Activated CD8-positive, alpha-beta memory T cell treated with anti-CD3 and anti-CD28 coated beads, Interleukin-2, amount 50 U/mL, for 4 hours (primary cell): ENCODE measurements around the gene NLN.
"Not testable (repeated sequence)": the region's sequence is repeated elsewhere in the genome, so short reads cannot be mapped to it uniquely, and the experiment has no call there.

ENCODE experiments used
- DNase-seq: peaks from one replicate; pipeline ENCODE4 v3.0.0-alpha.2; 2020

Gene NLN

GRCh38 chr5:65721720-65722574 lies at the start of gene NLN, which contains the start of gene SGTB:
TSS of gene NLN (plus strand) at chr5:65722205. CDS start at chr5:65722374, 169 bp downstream.
TSS of gene SGTB (minus strand) at chr5:65722109. CDS start at chr5:65720807, 1,302 bp downstream.
- DNase-seq, result peak; percentile 88

- DNase-seq, result no peak
Observed at GRCh38 chr5:65672796-65673195, 49.2 kb upstream of the NLN start.

GRCh38 chr5:65674749-65675148 lies 47.3 kb upstream of the NLN start:
- no peak for DNase-seq

- DNase-seq, result not testable (repeated sequence)
Observed at GRCh38 chr5:65676056-65676455, 45.9 kb upstream of the NLN start.

GRCh38 chr5:65682148-65682547 lies 39.9 kb upstream of the NLN start:
- DNase-seq, result no peak

- no peak for DNase-seq
Observed at GRCh38 chr5:65693121-65693520, 28.9 kb upstream of the NLN start.

GRCh38 chr5:65695162-65695755 lies 26.7 kb upstream of the NLN start:
- DNase-seq, result no peak

- DNase-seq, result no peak
Observed at GRCh38 chr5:65695896-65696295, 26.1 kb upstream of the NLN start.

- no peak for DNase-seq
Observed at GRCh38 chr5:65696892-65697291, 25.1 kb upstream of the NLN start.

GRCh38 chr5:65699338-65699737 lies 22.7 kb upstream of the NLN start:
- no peak for DNase-seq

- no peak for DNase-seq
Observed at GRCh38 chr5:65702036-65702435, 20.0 kb upstream of the NLN start.

- DNase-seq, result no peak
Observed at GRCh38 chr5:65704621-65705239, 17.3 kb upstream of the NLN start.

GRCh38 chr5:65707663-65708062 lies 14.3 kb upstream of the NLN start:
- no peak for DNase-seq

GRCh38 chr5:65708145-65708544 lies 13.9 kb upstream of the NLN start:
- DNase-seq, result no peak

- DNase-seq, result no peak
Observed at GRCh38 chr5:65718576-65719310, 3.3 kb upstream of the NLN start.

- DNase-seq, result peak; percentile 17
Observed at GRCh38 chr5:65721050-65721719, 820 bp upstream of the NLN start.

GRCh38 chr5:65722575-65723403 lies 784 bp downstream of the NLN start:
- no peak for DNase-seq

- no peak for DNase-seq
Observed at GRCh38 chr5:65727491-65728156, 5.6 kb downstream of the NLN start.

GRCh38 chr5:65728218-65728617 lies 6.2 kb downstream of the NLN start:
- DNase-seq, result no peak

GRCh38 chr5:65730910-65731309 lies 8.9 kb downstream of the NLN start:
- no peak for DNase-seq

GRCh38 chr5:65732046-65732445 lies 10.0 kb downstream of the NLN start:
- not testable (repeated sequence) for DNase-seq
